Glomerular endothelial cell (primary cell): ENCODE results near the gene SPEF1. TPM values are rescaled to one million over a fixed set of nuclear protein-coding genes. Genes with fewer than 3 reads are reported as not detected.

Source experiments
- DNase-seq: peaks from one replicate; pipeline ENCODE4 v3.0.0-alpha.2; 2011; ENCODE audit warnings: low read depth, low spot score; ENCODE audit errors: extremely low read depth
- total RNA-seq: library from RNA; depleted of rRNA; stranded (reverse); fragments of >200 nt; gene quantifications from 2 replicates; pipeline ENCODE4 v1.2.3, GENCODE V29; 2015

SPEF1 gene
- total RNA-seq, 1 donor from 2014 or later: not detected

- DNase-seq: no peak
Observed at GRCh38 chr20:3751305-3751674, 30.0 kb downstream of the SPEF1 start.

- no peak for DNase-seq
Observed at GRCh38 chr20:3749689-3750531, 31.3 kb downstream of the SPEF1 start.

- DNase-seq: no peak
Observed at GRCh38 chr20:3749087-3749688, 32.1 kb downstream of the SPEF1 start.

GRCh38 chr20:3748073-3748472, 33.2 kb downstream of the SPEF1 start:
- no peak for DNase-seq

- no peak for DNase-seq
Observed at GRCh38 chr20:3747471-3747870, 33.8 kb downstream of the SPEF1 start.

- no peak for DNase-seq
Observed at GRCh38 chr20:3745686-3746173, 35.5 kb downstream of the SPEF1 start.

- DNase-seq: no peak
Observed at GRCh38 chr20:3744806-3745685, 36.2 kb downstream of the SPEF1 start.

GRCh38 chr20:3744037-3744436, 37.2 kb downstream of the SPEF1 start:
- no peak for DNase-seq

- no peak for DNase-seq
Observed at GRCh38 chr20:3743251-3743650, 38.0 kb downstream of the SPEF1 start.

- DNase-seq: no peak
Observed at GRCh38 chr20:3741836-3742458, 39.3 kb downstream of the SPEF1 start.

- no peak for DNase-seq
Observed at GRCh38 chr20:3740615-3741301, 40.5 kb downstream of the SPEF1 start.

GRCh38 chr20:3739926-3740451, 41.3 kb downstream of the SPEF1 start:
- DNase-seq: no peak

- no peak for DNase-seq
Observed at GRCh38 chr20:3739054-3739925, 42.0 kb downstream of the SPEF1 start.

- no peak for DNase-seq
Observed at GRCh38 chr20:3738111-3739053, 42.9 kb downstream of the SPEF1 start.

- DNase-seq: no peak
Observed at GRCh38 chr20:3735768-3736167, 45.5 kb downstream of the SPEF1 start.

- DNase-seq: no peak
Observed at GRCh38 chr20:3734111-3734843, 47.0 kb downstream of the SPEF1 start.
